NOMO-1 treated with dmso at 0.1 percent for 144 hours (cell line): ENCODE results near the gene ARHGEF7.
"Not testable (repeated sequence)": the region's sequence is repeated elsewhere in the genome, so short reads cannot be mapped to it uniquely, and the experiment has no call there.

ENCODE experiments used
- DNase-seq: peaks from one replicate; lab custom pipeline; 2025; ENCODE audit not compliant: unreplicated experiment; lab: John Stamatoyannopoulos, UW

Gene ARHGEF7

GRCh38 chr13:111166882-111167675 lies 52.0 kb downstream of the ARHGEF7 start:
- no peak for DNase-seq

GRCh38 chr13:111168107-111168506 lies 53.0 kb downstream of the ARHGEF7 start:
- DNase-seq, result no peak

GRCh38 chr13:111171112-111171511 lies 56.0 kb downstream of the ARHGEF7 start:
- no peak for DNase-seq

- no peak for DNase-seq
These were observed 56.5 kb downstream of the ARHGEF7 start for GRCh38 chr13:111171629-111172028.

- DNase-seq, result no peak
These were observed 59.4 kb downstream of the ARHGEF7 start for GRCh38 chr13:111174377-111175114.

GRCh38 chr13:111175372-111175771 lies 60.3 kb downstream of the ARHGEF7 start:
- DNase-seq, result no peak

- no peak for DNase-seq
These were observed 60.8 kb downstream of the ARHGEF7 start for GRCh38 chr13:111175935-111176334.

GRCh38 chr13:111176421-111176820 lies 61.3 kb downstream of the ARHGEF7 start:
- no peak for DNase-seq

GRCh38 chr13:111177081-111177711 lies 62.1 kb downstream of the ARHGEF7 start:
- no peak for DNase-seq

- DNase-seq, result no peak
These were observed 62.8 kb downstream of the ARHGEF7 start for GRCh38 chr13:111177921-111178320.

GRCh38 chr13:111178402-111178801 lies 63.3 kb downstream of the ARHGEF7 start:
- DNase-seq, result no peak

GRCh38 chr13:111179908-111180760 lies 65.0 kb downstream of the ARHGEF7 start:
- no peak for DNase-seq

- no peak for DNase-seq
These were observed 66.9 kb downstream of the ARHGEF7 start for GRCh38 chr13:111181977-111182376.

- DNase-seq, result no peak
These were observed 68.1 kb downstream of the ARHGEF7 start for GRCh38 chr13:111183087-111183645.

- DNase-seq, result no peak
These were observed 68.8 kb downstream of the ARHGEF7 start for GRCh38 chr13:111183959-111184358.

- DNase-seq, result no peak
These were observed 69.6 kb downstream of the ARHGEF7 start for GRCh38 chr13:111184458-111185401.

- DNase-seq, result no peak
These were observed 71.3 kb downstream of the ARHGEF7 start for GRCh38 chr13:111186305-111186935.

GRCh38 chr13:111187960-111188541 lies 72.9 kb downstream of the ARHGEF7 start:
- DNase-seq, result no peak

- DNase-seq, result not testable (repeated sequence)
These were observed 74.0 kb downstream of the ARHGEF7 start for GRCh38 chr13:111189064-111189505.
